ENCODE measurements around the gene WWOX. TPM values are rescaled to one million over a fixed set of nuclear protein-coding genes. Genes with fewer than 3 reads are reported as not detected.
"Not testable (repeated sequence)": the region's sequence is repeated elsewhere in the genome, so short reads cannot be mapped to it uniquely, and the experiment has no call there.

WWOX gene
- total RNA-seq, 2 experiments from 2014 or later: 15.9 to 18.1 TPM

- CTCF ChIA-PET: interaction anchor here (0.6 kb wide), 1 partner anchor 120 kb away, joined by 3 read pairs; no protein-coding TSS in a partner anchor
- POLR2A ChIA-PET: no interaction called here
These were observed 1111.2 kb downstream of the WWOX start for GRCh38 chr16:79210607-79211006.

- POLR2A ChIA-PET: no interaction called here
- CTCF ChIA-PET: no interaction called here
These were observed 1112.1 kb downstream of the WWOX start for GRCh38 chr16:79211586-79211985.

DNA sequence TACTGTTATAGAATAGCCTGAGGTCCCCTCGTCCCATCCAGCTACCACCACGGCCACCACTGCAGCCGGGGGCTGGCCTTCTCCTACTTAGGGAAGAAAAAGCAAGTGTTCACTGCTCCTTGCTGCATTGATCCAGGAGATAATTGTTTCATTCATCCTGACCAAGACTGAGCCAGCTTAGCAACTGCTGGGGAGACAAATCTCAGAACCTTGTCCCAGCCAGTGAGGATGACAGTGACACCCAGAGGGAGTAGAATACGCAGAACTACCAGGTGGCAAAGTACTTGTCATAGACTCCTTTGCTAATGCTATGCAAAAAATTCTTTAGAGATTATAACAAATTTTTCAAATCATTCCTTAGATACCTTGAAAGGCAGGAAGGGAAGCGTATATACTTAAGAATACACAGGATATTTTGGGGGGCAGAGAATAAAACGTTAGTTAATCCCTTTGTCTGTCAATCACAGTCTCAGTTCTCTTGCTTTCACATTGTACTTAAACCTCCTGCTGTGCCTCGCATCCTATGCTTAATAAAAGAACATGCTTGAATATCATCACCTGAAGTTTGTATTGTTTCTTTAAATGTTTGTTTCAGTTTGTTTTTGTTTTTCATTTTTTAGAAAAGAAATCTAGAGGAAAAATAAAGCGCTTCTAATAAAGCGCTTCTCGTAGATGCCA is 1112.8 kb downstream of the WWOX start:
- ChIA-PET CTCF (no interaction called here), POLR2A (interaction anchor here (0.5 kb wide), 1 partner anchor 1265 kb away, joined by 4 read pairs; no protein-coding TSS in a partner anchor)

- CTCF ChIA-PET: no interaction called here
- POLR2A ChIA-PET: interaction anchor here (0.5 kb wide), 1 partner anchor 1264 kb away, joined by 4 read pairs; no protein-coding TSS in a partner anchor
These were observed 1113.8 kb downstream of the WWOX start for GRCh38 chr16:79213214-79213613.

- ChIA-PET CTCF (no interaction called here), POLR2A (no interaction called here)
These were observed 1115.8 kb downstream of the WWOX start for GRCh38 chr16:79215289-79215688.

DNA sequence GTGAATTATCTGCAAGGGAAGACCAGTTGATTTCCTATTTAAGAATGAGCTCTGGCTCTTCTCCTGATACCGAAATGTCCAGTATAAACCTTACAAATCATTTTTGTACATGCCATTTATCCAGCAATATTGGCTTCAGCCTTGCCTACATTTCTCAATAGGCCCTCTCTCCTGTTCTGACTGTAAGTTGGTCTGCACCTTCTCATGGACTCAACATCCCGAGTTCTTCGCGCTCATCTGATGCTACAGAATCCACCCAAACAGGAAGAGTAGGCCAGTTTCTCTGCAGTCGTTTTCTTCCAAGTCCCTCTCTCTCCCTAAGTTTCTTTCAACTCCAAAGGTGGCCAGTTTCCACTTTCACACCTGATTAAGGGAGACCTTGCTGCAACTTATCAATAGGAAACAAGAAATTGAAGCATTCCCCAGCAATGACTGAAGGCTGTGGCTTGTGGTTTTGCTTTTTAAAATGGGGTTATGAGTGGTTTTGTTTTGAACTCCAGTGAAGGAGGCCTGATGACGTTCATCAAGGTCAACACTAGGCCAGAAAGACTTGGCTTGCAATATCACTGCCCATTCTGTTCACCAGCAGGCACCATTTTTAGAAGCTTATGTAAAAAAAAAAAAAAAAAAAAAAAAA is 1118.0 kb downstream of the WWOX start:
- CTCF ChIA-PET: interaction anchor here (0.8 kb wide), 1 partner anchor 385 kb away, joined by 3 read pairs; no protein-coding TSS in a partner anchor
- POLR2A ChIA-PET: interaction anchor here (1.1 kb wide), 1 partner anchor 128 kb away, joined by 3 read pairs; no protein-coding TSS in a partner anchor

GRCh38 chr16:79218351-79218750 is 1118.9 kb downstream of the WWOX start:
- ChIA-PET CTCF (interaction anchor here (0.5 kb wide), 1 partner anchor 678 kb away, joined by 3 read pairs; no protein-coding TSS in a partner anchor), POLR2A (interaction anchor here (1.1 kb wide), 1 partner anchor 128 kb away, joined by 3 read pairs; no protein-coding TSS in a partner anchor)

DNA sequence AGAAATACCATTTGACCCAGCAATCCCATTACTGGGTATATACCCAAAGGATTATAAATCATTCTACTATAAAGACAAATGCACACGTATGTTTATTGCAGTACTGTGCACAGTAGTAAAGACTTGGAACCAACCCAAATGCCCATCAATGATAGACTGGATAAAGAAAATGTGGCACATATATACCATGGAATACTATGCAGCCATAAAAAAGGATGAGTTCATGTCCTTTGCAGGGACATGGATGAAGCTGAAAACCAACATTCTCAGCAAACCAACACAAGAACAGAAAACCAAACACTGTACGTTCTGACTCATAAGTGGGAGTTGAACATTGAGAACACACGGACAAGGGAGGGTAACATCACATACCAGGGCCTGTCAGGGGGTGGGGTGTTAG is 1126.5 kb downstream of the WWOX start:
- POLR2A ChIA-PET, CTCF ChIA-PET: not testable (repeated sequence)

DNA sequence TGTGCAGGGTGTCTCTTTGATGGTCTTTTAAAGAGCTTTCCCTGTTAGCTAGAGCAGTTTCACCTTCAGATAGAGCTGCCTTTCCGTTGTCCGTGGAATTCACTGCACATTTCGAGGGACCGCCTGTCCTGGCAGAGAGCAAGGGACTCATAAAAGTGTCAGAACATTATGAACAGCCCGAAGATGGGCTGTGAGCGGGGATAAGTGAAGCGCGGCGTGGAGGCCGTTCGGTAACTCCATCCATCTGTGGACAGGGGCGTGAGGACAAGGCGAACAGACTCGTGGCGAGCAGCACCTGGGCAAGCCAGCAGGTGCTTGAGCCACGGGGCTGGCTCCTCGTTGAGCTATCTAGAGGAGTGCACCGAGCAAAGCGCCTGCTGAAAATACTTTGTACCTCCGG is 1129.9 kb downstream of the WWOX start:
- POLR2A ChIA-PET: no interaction called here

GRCh38 chr16:79245700-79246099 is 1146.2 kb downstream of the WWOX start:
- CTCF ChIA-PET, POLR2A ChIA-PET: not testable (repeated sequence)

More for the DNA sequence above, 1129.9 kb downstream of the WWOX start:
- CTCF ChIA-PET: interaction anchor here (0.6 kb wide), 1 partner anchor 310 kb away, joined by 4 read pairs; no protein-coding TSS in a partner anchor

- ChIA-PET POLR2A (no interaction called here), CTCF (no interaction called here)
These were observed 1147.9 kb downstream of the WWOX start for GRCh38 chr16:79247386-79247785.

DNA sequence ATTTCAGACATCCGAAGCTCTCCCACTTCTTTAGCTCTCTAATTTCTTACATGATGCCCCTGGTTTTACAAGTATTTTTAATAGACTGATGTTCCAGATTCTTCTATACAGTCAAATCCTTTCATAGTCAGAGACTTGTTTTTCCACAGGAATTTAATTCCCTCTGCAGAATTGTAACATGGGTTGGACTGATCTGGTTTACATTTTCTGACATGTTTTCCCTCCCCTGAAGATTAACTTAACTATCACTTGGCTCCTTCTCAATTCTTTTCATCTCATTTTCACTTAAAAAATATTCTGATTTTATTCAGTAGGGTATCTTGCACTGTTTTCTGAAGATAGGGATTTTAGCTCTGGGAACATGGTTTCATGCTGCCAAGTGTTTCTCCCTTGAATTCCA is 1148.9 kb downstream of the WWOX start:
- ChIA-PET CTCF (no interaction called here), POLR2A (interaction anchor here (0.7 kb wide), 1 partner anchor 9 kb away, joined by 4 read pairs; no protein-coding TSS in a partner anchor)

DNA sequence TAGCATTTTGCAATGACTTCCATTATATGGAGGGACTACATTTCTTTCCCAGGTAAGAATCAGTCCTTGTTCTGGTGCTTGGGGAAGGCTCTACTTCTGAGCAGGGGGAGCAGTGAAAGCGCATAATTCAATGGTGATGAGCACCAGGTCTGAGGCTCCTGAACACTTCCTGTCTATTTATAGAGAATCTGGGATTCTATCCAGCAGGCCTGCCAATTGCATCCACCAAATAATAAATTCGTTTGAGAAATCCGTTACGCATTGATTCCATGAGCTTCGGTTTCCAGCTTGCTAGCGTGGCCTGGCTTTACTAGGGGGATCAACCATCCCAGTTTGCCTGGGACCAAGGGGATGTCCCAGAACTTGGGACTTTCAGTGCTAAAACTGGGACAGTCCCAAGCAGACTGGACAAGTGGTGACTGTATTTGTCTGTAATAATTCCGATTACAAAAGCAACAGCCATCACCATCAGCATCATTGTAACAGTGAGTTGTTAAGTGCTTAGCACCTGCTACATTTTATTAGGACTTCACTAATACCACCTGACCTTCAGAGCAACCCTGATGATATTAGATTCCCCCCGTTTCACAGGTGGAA is 1151.1 kb downstream of the WWOX start:
- ChIA-PET CTCF (no interaction called here), POLR2A (no interaction called here)

DNA sequence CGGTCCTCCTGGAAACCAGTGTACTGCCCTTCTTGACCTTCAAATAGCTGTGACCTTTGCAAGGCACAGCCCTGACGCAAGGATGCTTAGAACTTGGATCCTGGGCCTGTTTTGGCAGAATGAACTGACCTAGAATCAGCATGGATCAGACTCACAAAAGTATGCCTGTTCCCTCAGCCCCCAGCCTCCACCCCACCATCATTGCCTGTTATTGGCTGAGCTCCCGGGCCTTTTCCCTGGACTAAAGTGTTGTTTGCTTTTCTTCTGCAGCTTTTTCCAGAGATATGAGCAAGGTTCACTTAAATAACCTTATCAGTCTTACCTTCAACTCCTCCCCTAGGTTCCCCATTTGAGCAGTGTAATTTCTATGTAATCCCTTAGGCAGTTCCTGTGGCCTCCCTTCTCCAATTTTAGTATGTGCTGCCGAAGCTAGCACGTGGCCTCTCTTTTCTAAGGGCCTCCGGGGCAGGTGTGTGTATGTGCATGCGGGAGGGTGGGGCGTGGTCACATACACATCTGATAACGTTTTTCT is 1153.7 kb downstream of the WWOX start:
- ChIA-PET POLR2A (interaction anchor here (0.6 kb wide), 1 partner anchor 531 kb away, joined by 6 read pairs; no protein-coding TSS in a partner anchor), CTCF (no interaction called here)

DNA sequence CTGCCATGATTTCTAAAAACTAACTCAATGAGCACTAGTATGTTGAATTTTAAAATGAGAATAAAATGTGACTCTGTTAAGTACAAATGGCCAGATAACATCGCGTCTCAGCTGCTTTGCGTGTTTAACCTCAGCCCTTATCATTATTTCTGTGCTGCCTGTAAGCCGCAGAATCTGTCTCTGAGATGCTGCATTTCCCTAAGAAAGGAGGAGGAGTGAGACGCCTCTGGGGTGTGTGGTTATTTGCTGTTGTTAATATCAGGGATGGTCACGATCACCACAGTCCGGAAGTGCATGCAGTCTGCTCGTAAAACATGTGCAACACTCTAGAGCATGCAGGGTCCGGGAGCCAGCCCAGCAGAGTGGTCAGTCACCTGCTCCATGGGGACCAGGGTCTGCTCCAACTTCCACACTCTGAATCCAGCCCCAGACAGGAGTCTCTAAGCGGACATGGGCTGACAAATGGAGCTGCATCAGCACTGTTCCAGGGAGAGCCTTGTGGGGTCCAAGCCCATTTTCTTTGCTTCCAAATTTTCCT is 1158.6 kb downstream of the WWOX start:
- CTCF ChIA-PET: no interaction called here
- POLR2A ChIA-PET: interaction anchor here (0.5 kb wide), 1 partner anchor 10 kb away, joined by 4 read pairs; no protein-coding TSS in a partner anchor

- CTCF ChIA-PET: interaction anchor here (0.5 to 1.0 kb wide), 3 partner anchors 25 to 170 kb away, joined by 3 to 5 read pairs (median 5); no protein-coding TSS in a partner anchor
- POLR2A ChIA-PET: not testable (repeated sequence)
These were observed 1161.4 kb downstream of the WWOX start for GRCh38 chr16:79260890-79261289.

GRCh38 chr16:79261481-79261940 is 1162.1 kb downstream of the WWOX start:
- POLR2A ChIA-PET: no interaction called here
- CTCF ChIA-PET: interaction anchor here (0.5 to 1.0 kb wide), 5 partner anchors 10 to 171 kb away, joined by 3 to 5 read pairs (median 3); no protein-coding TSS in a partner anchor

GRCh38 chr16:79261944-79262552 is 1162.6 kb downstream of the WWOX start:
- CTCF ChIA-PET: interaction anchor here (0.9 to 1.0 kb wide), 2 partner anchors 10 to 21 kb away, joined by 3 read pairs; no protein-coding TSS in a partner anchor
- POLR2A ChIA-PET: interaction anchor here (0.6 kb wide), 1 partner anchor 9 kb away, joined by 5 read pairs; no protein-coding TSS in a partner anchor
